ENCODE measurements around the gene DNAH9.

- TF ChIP-seq SMC3 (conservative IDR thresholded peaks at IDR 0.05; ENCODE audit: poor library complexity) (no peak), CTCF (IDR thresholded peaks at IDR 0.05; ENCODE audit: poor library complexity, severe bottlenecking) (no peak), TAF1 (IDR thresholded peaks at IDR 0.05; ENCODE audit: low read depth) (no peak), EZH2 (IDR thresholded peaks at IDR 0.05; ENCODE audit: borderline replicate concordance, insufficient read depth, low read length, poor library complexity, severe bottlenecking) (no peak)
These were observed 40.5 kb downstream of the DNAH9 start for GRCh38 chr17:11638700-11639265.

Measured in neural cell (in vitro differentiated cells).